K562 (cell line): Measurements from ENCODE around the gene FOXO4. TPM values are rescaled to one million over a fixed set of nuclear protein-coding genes. Genes with fewer than 3 reads are reported as not detected.

Experiments used
- ADNP ChIP-seq: fragments of 200-800 bp; sonication (Bioruptor generic); IDR thresholded peaks from 2 replicates; pipeline ENCODE4 v1.6.1; 2016; ENCODE audit warnings: missing genetic modification characterization, missing compliant biosample characterization
- CCNT2 ChIP-seq: IDR thresholded peaks from 2 replicates; pipeline ENCODE4 v1.6.1; 2011; ENCODE audit warnings: borderline replicate concordance, low read depth, mild to moderate bottlenecking, moderate library complexity, mixed read lengths, low read length; ENCODE audit not compliant: insufficient read length; ENCODE audit errors: extremely low read depth
- GATAD2A ChIP-seq: fragments of 450-650 bp; IDR thresholded peaks from 2 replicates; pipeline ENCODE4 v1.6.1; 2017
- HNRNPL ChIP-seq: fragments of 200-400 bp; formaldehyde crosslinking; IDR thresholded peaks from 2 replicates; pipeline ENCODE4 v1.6.1; 2017; ENCODE audit warnings: low read depth, mild to moderate bottlenecking, low read length
- MAFK ChIP-seq: IDR thresholded peaks from 2 replicates; pipeline ENCODE4 v1.6.1; 2011; ENCODE audit warnings: low read length, improper control_type of control experiment
- NELFE ChIP-seq: IDR thresholded peaks from 2 replicates; pipeline ENCODE4 v1.6.1; 2011; ENCODE audit warnings: mild to moderate bottlenecking; ENCODE audit not compliant: insufficient read depth, insufficient read length
- TCFL5 ChIP-seq: fragments of 250-450 bp; sonication (Bioruptor Pico); conservative IDR thresholded peaks from 2 replicates; pipeline ENCODE4 v1.6.1; 2021; ENCODE audit warnings: mild to moderate bottlenecking, moderate library complexity, matching md5 sums
- ZNF384 ChIP-seq: IDR thresholded peaks from 2 replicates; pipeline ENCODE4 v1.6.1; 2012; ENCODE audit warnings: low read depth, low read length, improper control_type of control experiment
- ZNF584 ChIP-seq: fragments of 200-800 bp; sonication (Bioruptor generic); IDR thresholded peaks from 2 replicates; pipeline ENCODE4 v1.6.1; 2016; ENCODE audit warnings: low read depth, mild to moderate bottlenecking, missing genetic modification characterization, missing compliant biosample characterization
- ZNF77 ChIP-seq: fragments of 250-450 bp; sonication (Bioruptor Pico); IDR thresholded peaks from 2 replicates; pipeline ENCODE4 v1.5.0; 2020
- polyA plus RNA-seq, 8 experiments: library from polyadenylated mRNA; depleted of rRNA in 4 of 8; stranded (reverse) in 5 of 8; unstranded in 3 of 8; fragments of >200 nt; fragmentation: Nextera tagmentation in 2 of 8; fragmentation: Illumina TruSeq in 1 of 8; extraction: Ambion mirVana in 2 of 8; extraction: Trizol in 1 of 8; gene quantifications; 2 replicates each; pipeline versions ENCODE4 v1.2.1 to v1.2.3, GENCODE V29; 2011 to 2014; ENCODE audit warnings: inconsistent platforms in 1 of 8, missing spikeins in 1 of 8
- total RNA-seq, 7 experiments: library from RNA; depleted of rRNA in 6 of 7; stranded (reverse); fragments of >200 nt in 6 of 7; fragmentation: Illumina TruSeq in 2 of 7; extraction: Trizol in 2 of 7; gene quantifications; 2 replicates each; pipeline versions ENCODE4 v1.2.1 to v1.2.3, GENCODE V29; 2011 to 2021; ENCODE audit warnings: low replicate concordance in 1 of 7
- TF ChIP-seq, protein P1 (sequence below): fragments of 200-400 bp; formaldehyde crosslinking; IDR thresholded peaks from 2 replicates; pipeline ENCODE4 v1.6.1; 2017; ENCODE audit warnings: mild to moderate bottlenecking, low read depth, low read length, moderate library complexity
- TF ChIP-seq, protein P2 (sequence below): fragments of 450-650 bp; IDR thresholded peaks from 2 replicates; pipeline ENCODE4 v1.6.1; 2016
- TF ChIP-seq, protein P3 (sequence below): fragments of 250-450 bp; sonication (Bioruptor Pico); IDR thresholded peaks from 2 replicates; pipeline ENCODE4 v1.8.0; 2022; ENCODE audit warnings: inconsistent platforms, mild to moderate bottlenecking, moderate library complexity, borderline replicate concordance
- TF ChIP-seq, protein P4 (sequence below): sonication (generic); formaldehyde crosslinking; IDR thresholded peaks from 2 replicates; pipeline ENCODE4 v1.8.0; 2022; ENCODE audit warnings: mild to moderate bottlenecking, missing genetic modification reagents, borderline replicate concordance
- TF ChIP-seq, protein P5 (sequence below), 2 experiments: fragments of 250-450 bp in 1 of 2; fragments of 450-650 bp in 1 of 2; sonication (Bioruptor Pico) in 1 of 2; IDR thresholded peaks; 2 replicates each; pipeline versions ENCODE4 v1.6.1 to v1.8.0; 2016 to 2021; ENCODE audit warnings: mild to moderate bottlenecking in 2 of 2, moderate library complexity in 2 of 2, missing compliant biosample characterization in 1 of 2, missing genetic modification characterization in 1 of 2
- TF ChIP-seq, protein P6 (sequence below): fragments of 250-450 bp; sonication (Bioruptor Pico); IDR thresholded peaks from 2 replicates; pipeline ENCODE4 v1.4.0; 2020; ENCODE audit warnings: borderline replicate concordance

Gene FOXO4
- total and polyA plus RNA-seq, 9 of the 15 experiments (the other 6 are each of a cell fraction or from before 2014, with no cell fraction given), result 0.13 to 26.6 (median 8.5) TPM

DNA sequence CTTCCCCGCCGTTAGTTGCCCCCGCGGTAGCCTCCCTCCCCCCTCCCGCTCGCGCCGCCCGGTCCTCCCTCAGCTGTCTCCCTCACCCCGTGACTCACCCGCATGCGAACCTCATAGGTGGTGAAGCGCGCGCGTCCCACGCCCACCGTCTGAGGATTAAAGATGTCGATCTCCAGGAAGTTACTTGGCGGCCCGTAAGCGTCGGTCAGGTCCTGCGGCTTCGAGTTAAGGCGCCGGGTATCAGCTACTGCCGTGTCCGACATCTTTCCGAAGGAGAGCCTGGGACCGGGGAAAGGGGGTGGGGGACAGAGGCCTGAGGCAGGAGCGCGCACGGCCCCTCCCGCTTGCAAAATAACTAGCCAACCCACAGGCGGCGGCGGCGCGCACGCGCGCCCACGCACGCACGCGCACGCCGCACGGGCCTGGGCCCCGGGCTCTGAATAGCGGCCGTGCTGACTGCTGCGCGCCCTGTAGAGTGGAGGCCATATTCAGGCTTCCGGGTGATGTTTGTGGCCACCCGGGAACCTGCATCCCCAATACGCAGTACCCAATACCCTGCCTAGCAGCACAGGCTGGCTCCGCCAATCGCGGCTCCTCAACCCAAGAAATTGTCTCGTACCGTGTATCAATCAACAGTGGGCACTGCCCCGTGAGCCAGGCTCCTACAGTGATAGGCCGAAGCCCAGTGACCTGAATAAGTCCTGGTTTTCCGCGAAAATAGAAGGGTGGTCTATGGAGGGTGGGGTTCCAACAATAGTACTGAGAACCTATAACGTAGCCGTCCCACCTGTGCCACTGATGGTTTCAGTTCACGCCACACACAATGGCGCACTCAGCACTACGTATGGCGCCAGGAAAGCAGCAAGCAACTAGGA lies 27.4 kb upstream of the FOXO4 start, which contains the start of gene SNX12 (continued):
- TF ChIP-seq, protein P1, sequence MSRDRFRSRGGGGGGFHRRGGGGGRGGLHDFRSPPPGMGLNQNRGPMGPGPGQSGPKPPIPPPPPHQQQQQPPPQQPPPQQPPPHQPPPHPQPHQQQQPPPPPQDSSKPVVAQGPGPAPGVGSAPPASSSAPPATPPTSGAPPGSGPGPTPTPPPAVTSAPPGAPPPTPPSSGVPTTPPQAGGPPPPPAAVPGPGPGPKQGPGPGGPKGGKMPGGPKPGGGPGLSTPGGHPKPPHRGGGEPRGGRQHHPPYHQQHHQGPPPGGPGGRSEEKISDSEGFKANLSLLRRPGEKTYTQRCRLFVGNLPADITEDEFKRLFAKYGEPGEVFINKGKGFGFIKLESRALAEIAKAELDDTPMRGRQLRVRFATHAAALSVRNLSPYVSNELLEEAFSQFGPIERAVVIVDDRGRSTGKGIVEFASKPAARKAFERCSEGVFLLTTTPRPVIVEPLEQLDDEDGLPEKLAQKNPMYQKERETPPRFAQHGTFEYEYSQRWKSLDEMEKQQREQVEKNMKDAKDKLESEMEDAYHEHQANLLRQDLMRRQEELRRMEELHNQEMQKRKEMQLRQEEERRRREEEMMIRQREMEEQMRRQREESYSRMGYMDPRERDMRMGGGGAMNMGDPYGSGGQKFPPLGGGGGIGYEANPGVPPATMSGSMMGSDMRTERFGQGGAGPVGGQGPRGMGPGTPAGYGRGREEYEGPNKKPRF, result no peak
- TF ChIP-seq ZNF77 (no peak), HNRNPL (0 out of 2 replicates have a peak, but pooled peaks have one; percentile 63), MAFK (no peak), ZNF584 (peak; percentile 94), GATAD2A (0 out of 2 replicates have a peak, but pooled peaks have one; percentile 27), TCFL5 (CRISPR knock-in tag) (no peak), NELFE (no peak), ZNF384 (peak; percentile 5; the same call in 1 of the 2 replicates), CCNT2 (peak; percentile 84), ADNP (no peak)
- TF ChIP-seq, protein P2, sequence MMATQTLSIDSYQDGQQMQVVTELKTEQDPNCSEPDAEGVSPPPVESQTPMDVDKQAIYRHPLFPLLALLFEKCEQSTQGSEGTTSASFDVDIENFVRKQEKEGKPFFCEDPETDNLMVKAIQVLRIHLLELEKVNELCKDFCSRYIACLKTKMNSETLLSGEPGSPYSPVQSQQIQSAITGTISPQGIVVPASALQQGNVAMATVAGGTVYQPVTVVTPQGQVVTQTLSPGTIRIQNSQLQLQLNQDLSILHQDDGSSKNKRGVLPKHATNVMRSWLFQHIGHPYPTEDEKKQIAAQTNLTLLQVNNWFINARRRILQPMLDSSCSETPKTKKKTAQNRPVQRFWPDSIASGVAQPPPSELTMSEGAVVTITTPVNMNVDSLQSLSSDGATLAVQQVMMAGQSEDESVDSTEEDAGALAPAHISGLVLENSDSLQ, result peak; percentile 74
- TF ChIP-seq, protein P3, sequence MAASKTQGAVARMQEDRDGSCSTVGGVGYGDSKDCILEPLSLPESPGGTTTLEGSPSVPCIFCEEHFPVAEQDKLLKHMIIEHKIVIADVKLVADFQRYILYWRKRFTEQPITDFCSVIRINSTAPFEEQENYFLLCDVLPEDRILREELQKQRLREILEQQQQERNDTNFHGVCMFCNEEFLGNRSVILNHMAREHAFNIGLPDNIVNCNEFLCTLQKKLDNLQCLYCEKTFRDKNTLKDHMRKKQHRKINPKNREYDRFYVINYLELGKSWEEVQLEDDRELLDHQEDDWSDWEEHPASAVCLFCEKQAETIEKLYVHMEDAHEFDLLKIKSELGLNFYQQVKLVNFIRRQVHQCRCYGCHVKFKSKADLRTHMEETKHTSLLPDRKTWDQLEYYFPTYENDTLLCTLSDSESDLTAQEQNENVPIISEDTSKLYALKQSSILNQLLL (CRISPR knock-in tag), result no peak
- TF ChIP-seq, protein P4, sequence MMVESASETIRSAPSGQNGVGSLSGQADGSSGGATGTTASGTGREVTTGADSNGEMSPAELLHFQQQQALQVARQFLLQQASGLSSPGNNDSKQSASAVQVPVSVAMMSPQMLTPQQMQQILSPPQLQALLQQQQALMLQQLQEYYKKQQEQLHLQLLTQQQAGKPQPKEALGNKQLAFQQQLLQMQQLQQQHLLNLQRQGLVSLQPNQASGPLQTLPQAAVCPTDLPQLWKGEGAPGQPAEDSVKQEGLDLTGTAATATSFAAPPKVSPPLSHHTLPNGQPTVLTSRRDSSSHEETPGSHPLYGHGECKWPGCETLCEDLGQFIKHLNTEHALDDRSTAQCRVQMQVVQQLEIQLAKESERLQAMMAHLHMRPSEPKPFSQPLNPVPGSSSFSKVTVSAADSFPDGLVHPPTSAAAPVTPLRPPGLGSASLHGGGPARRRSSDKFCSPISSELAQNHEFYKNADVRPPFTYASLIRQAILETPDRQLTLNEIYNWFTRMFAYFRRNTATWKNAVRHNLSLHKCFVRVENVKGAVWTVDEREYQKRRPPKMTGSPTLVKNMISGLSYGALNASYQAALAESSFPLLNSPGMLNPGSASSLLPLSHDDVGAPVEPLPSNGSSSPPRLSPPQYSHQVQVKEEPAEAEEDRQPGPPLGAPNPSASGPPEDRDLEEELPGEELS (CRISPR knock-in tag), result no peak
- TF ChIP-seq, protein P5, sequence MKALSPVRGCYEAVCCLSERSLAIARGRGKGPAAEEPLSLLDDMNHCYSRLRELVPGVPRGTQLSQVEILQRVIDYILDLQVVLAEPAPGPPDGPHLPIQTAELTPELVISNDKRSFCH (CRISPR knock-in tag; IDR thresholded peaks at IDR 0.05), result no peak
- TF ChIP-seq, protein P5 (tag; IDR thresholded peaks at IDR 0.05), result peak; percentile 73; the same call in 1 of the 2 replicates
- TF ChIP-seq, protein P6, sequence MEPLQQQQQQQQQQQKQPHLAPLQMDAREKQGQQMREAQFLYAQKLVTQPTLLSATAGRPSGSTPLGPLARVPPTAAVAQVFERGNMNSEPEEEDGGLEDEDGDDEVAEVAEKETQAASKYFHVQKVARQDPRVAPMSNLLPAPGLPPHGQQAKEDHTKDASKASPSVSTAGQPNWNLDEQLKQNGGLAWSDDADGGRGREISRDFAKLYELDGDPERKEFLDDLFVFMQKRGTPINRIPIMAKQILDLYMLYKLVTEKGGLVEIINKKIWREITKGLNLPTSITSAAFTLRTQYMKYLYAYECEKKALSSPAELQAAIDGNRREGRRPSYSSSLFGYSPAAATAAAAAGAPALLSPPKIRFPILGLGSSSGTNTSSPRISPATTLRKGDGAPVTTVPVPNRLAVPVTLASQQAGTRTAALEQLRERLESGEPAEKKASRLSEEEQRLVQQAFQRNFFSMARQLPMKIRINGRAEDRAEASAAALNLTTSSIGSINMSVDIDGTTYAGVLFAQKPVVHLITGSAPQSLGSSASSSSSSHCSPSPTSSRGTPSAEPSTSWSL (CRISPR knock-in tag), result no peak
